GM19023 (cell line): ENCODE data around the gene OR6T1.

Experiments
- ATAC-seq: cut with Tn5 transposase; IDR thresholded peaks from one replicate; pipeline ENCODE4 v1.9.1; 2021; ENCODE audit warnings: mild to moderate bottlenecking, moderate library complexity; ENCODE audit not compliant: unreplicated experiment

The OR6T1 gene

GRCh38 chr11:123943738-123944137 lies at the start of gene OR6T1:
Gene OR6T1, minus strand, starts transcription at chr11:123943838. Its CDS starts 0 bp downstream, at chr11:123943838.
- no peak for ATAC-seq

- no peak for ATAC-seq
Observed at GRCh38 chr11:123979311-123979710, 35.7 kb upstream of the OR6T1 start.

GRCh38 chr11:123977731-123978347 lies 34.2 kb upstream of the OR6T1 start, which contains the start of gene OR10S1:
Gene OR10S1, minus strand, starts transcription at chr11:123977781. Its CDS starts 117 bp downstream, at chr11:123977664.
- ATAC-seq, result no peak

GRCh38 chr11:123976770-123977560 lies 33.3 kb upstream of the OR6T1 start:
- no peak for ATAC-seq

- ATAC-seq, result no peak
Observed at GRCh38 chr11:123973816-123974215, 30.2 kb upstream of the OR6T1 start.

GRCh38 chr11:123956752-123957151 lies 13.1 kb upstream of the OR6T1 start:
- ATAC-seq, result no peak

GRCh38 chr11:123945132-123945531 lies 1.5 kb upstream of the OR6T1 start:
- no peak for ATAC-seq

- ATAC-seq, result no peak
Observed at GRCh38 chr11:123942413-123942812, 1.2 kb downstream of the OR6T1 start.

GRCh38 chr11:123939317-123939716 lies 4.3 kb downstream of the OR6T1 start, which contains the start of gene OR4D5:
Gene OR4D5, plus strand, starts transcription at chr11:123939617. Its CDS starts 0 bp downstream, at chr11:123939617.
- no peak for ATAC-seq

- ATAC-seq, result no peak
Observed at GRCh38 chr11:123924027-123924426, 19.6 kb downstream of the OR6T1 start.

- ATAC-seq, result no peak
Observed at GRCh38 chr11:123920943-123921342, 22.7 kb downstream of the OR6T1 start.

GRCh38 chr11:123905826-123906225 lies 37.8 kb downstream of the OR6T1 start:
- no peak for ATAC-seq

- ATAC-seq, result no peak
Observed at GRCh38 chr11:123904932-123905331, 38.7 kb downstream of the OR6T1 start.

GRCh38 chr11:123903932-123904331 lies 39.7 kb downstream of the OR6T1 start:
- ATAC-seq, result peak; percentile 73

GRCh38 chr11:123901867-123902266 lies 41.8 kb downstream of the OR6T1 start, which contains the start of gene OR8D4:
Gene OR8D4, plus strand, starts transcription at chr11:123902167. Its CDS starts 4,265 bp downstream, at chr11:123906432.
- no peak for ATAC-seq

- ATAC-seq, result no peak
Observed at GRCh38 chr11:123899792-123900191, 43.8 kb downstream of the OR6T1 start.
